SK-N-MC (cell line): Measurements from ENCODE around the gene KRTAP3-2.

ENCODE experiments used
- EZH2 ChIP-seq: fragments of 200-600 bp; sonication (generic); IDR thresholded peaks from one replicate; pipeline ENCODE4 v1.6.1; 2017; ENCODE audit warnings: antibody characterized with exemption
- FOXP2 ChIP-seq: optimal IDR thresholded peaks from 2 replicates; pipeline ENCODE3; 2011; ENCODE audit warnings: mild to moderate bottlenecking, moderate library complexity; ENCODE audit not compliant: insufficient read depth; ENCODE audit errors: extremely low read length, control extremely low read depth
- POLR2AphosphoS5 ChIP-seq: IDR thresholded peaks from 2 replicates; pipeline ENCODE4 v1.6.1; 2012; ENCODE audit warnings: mild to moderate bottlenecking, low read depth, low read length, borderline replicate concordance

DNA sequence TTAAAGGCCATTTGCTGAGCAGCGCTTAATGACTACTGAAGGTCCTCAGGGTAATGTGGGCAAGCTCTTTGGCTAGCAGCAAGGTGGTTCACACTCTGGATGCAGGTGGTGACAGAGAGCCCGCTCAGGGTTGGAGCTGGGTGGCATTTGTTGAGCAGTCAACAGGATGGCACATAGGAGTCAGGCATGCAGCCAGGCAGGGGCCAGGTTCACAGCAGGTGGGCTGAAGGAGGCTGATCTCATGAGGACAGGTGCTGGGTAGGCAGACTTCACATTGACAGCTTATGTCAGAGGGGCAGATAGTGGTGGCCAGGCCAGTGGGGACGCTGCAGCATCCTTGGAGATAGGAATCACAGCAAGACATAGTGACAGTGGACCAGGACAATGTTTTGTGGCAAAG, 4.7 kb upstream of the KRTAP3-2 start:
- TF ChIP-seq EZH2 = no peak
- TF ChIP-seq POLR2AphosphoS5 = no peak
- TF ChIP-seq FOXP2 = no peak
